Raji (cell line): Measurements from ENCODE around the gene RYR3.

Experiments
- POLR2A ChIP-seq: IDR thresholded peaks from 2 replicates; pipeline ENCODE4 v1.6.1; 2011; ENCODE audit warnings: low read depth, low read length, control low read depth; ENCODE audit not compliant: insufficient read depth

Gene RYR3

DNA sequence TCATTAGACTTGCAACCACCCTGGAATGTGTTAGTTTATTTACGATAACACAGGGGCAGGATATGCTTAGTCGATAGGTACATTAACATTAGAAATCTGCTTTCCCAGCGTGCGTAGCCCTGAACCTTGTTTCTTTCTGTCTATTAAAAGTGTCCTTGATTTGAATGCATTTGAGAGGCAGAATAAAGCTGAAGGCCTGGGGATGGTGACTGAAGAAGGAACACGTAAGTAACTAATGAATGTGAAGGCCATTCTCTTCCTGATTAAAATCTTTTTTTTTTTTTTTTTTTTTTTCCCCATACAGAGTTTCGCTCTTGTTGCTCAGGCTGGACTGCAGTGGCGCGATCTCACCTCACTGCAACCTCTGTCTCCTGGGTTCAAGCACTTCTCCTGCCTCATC lies 514.7 kb downstream of the RYR3 start:
- TF ChIP-seq POLR2A = no peak

DNA sequence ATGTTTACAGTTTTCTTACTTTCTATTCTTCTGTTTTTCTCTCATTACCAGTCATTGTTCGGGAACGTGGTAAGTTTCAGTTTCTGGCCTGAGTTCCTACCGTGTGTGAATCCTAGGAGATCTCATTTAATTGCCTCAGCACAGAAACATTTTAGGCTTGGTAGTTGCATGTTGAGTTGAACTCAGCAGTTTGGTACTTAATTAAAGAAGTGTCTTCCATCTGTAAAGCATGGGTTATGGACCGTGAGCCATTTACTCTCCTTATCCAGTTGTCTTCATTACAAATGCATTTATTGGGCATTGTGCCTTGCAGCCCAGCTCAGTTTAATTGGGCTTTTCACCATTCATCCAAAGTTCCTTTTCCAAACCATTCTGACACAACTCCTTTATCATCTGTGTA lies 515.4 kb downstream of the RYR3 start:
- no peak for TF ChIP-seq POLR2A

GRCh38 chr15:33830351-33830750 lies 519.6 kb downstream of the RYR3 start:
- TF ChIP-seq POLR2A = no peak

DNA sequence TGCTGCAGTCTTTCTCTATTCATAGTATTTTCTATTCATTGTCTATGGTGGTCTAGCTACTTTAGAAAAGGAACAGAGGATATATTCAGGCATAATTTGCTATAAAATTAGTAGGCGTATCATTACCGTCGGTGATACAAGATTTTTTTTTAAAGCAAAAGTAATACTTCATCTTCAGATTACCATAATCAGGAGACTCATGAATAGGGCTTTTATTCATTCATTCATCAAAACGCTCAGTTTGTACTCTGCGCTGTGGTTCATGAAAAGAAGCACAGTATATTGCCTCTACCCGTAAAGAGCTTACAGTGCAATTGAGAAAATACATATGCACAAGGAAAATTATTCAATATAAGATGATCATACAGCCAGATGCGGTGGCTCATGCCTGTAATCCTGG lies 520.9 kb downstream of the RYR3 start:
- no peak for TF ChIP-seq POLR2A

- no peak for TF ChIP-seq POLR2A
These were observed 524.4 kb downstream of the RYR3 start for GRCh38 chr15:33834892-33835743.

- TF ChIP-seq POLR2A = no peak
These were observed 526.5 kb downstream of the RYR3 start for GRCh38 chr15:33837294-33837693.

DNA sequence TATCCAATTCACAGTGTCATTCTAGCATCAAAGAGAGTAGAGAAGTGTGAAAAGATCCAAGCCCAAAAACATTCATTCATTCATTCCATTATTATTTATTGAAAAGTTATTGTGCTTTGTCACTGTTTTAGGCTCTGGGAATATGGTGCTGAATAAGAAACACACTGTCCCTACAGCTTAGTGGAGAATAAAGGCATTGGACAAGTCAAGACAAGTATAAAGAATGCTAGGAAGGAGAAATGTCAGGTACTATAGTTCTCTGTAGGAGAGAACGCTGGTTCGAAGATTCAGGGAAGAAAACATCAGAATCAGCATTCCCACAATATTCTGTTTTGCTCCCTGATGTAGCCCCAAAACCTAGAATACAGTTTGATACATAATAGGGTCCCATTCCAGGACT lies 528.8 kb downstream of the RYR3 start:
- TF ChIP-seq POLR2A = no peak

- no peak for TF ChIP-seq POLR2A
These were observed 529.8 kb downstream of the RYR3 start for GRCh38 chr15:33840615-33841014.

DNA sequence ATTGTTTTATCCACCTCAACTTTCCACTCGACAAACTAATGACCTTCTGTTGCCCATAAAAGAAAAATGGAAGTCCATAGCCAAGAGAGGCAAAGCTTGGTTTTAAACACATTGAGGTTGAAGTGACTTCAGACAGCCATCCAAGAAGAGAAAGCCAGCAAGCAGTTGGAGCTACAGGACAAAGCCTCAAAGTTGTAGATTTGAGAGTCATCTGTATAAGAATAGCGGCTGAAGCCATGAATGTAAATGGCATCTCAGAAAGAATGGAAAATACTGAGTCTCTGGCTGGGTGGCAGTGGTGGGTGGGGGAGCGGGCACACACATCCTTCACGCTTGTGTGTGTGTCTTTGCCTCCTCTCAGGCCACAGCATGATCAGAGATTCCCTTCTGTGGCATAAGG lies 533.4 kb downstream of the RYR3 start:
- TF ChIP-seq POLR2A = no peak

- TF ChIP-seq POLR2A = no peak
These were observed 533.8 kb downstream of the RYR3 start for GRCh38 chr15:33844597-33844996.

DNA sequence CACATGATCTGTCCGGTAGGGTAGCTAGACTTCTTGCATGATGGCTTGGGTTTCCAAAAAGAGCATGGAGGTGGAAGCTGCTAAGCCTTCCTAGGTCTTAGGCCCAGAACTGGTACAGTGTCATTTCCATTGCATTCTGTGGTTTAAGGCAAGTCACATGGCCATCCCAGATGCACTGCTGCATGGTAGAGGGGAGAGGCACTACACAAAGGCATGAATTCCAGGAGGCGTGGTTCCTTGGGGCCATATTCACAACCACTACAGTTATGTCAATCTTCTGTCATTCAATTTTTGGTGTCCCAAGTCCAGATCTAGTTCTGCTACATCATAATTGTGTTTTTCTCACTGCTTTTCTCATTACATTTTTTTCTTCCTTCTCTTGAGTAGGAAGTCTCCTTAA lies 535.4 kb downstream of the RYR3 start:
- TF ChIP-seq POLR2A = no peak

- TF ChIP-seq POLR2A = no peak
These were observed 536.1 kb downstream of the RYR3 start for GRCh38 chr15:33846862-33847261.

- TF ChIP-seq POLR2A = no peak
These were observed 537.2 kb downstream of the RYR3 start for GRCh38 chr15:33848011-33848410.

GRCh38 chr15:33851079-33851478 lies 540.3 kb downstream of the RYR3 start:
- TF ChIP-seq POLR2A = no peak

- TF ChIP-seq POLR2A = no peak
These were observed 541.3 kb downstream of the RYR3 start for GRCh38 chr15:33852094-33852493.

- TF ChIP-seq POLR2A = no peak
These were observed 541.8 kb downstream of the RYR3 start for GRCh38 chr15:33852570-33852969.

GRCh38 chr15:33857726-33858125 lies 547.0 kb downstream of the RYR3 start:
- no peak for TF ChIP-seq POLR2A
